ENCODE measurements around the gene KCNQ1.

DNA sequence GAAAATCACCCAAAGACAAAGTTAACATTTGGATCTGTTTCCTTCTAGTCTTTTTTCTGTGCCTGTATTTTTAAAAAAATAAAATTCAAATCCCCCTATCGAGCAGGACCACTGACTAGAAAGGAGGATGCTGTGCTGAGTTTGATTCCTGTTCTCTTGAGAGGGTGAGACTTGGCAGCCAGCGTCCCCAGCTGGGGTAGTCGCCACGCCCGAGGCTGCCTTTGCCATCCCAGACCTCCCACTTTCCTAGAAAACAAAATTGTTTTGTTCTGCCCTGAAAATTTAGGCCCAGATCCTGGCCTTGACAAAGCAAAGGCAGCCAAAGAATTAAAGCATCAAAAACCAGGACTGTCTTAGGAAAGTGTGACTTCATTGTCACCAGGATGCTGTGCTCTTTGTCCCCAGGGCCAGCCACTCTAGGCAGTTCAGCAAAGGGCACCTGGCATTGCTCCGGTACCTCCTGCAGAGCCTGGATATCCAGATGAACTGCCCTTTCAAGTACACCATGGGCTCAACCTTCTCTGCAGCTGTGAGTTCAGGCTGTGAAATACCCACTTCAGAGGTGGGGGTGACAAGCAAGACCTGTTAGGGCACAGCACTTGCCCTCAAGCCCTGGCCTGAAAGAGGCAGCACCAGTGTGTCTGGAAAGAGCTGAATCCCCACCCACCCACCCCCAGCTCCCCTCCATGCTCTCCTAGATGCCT, 210.4 kb downstream of the KCNQ1 start:
- TF ChIP-seq, protein P1, sequence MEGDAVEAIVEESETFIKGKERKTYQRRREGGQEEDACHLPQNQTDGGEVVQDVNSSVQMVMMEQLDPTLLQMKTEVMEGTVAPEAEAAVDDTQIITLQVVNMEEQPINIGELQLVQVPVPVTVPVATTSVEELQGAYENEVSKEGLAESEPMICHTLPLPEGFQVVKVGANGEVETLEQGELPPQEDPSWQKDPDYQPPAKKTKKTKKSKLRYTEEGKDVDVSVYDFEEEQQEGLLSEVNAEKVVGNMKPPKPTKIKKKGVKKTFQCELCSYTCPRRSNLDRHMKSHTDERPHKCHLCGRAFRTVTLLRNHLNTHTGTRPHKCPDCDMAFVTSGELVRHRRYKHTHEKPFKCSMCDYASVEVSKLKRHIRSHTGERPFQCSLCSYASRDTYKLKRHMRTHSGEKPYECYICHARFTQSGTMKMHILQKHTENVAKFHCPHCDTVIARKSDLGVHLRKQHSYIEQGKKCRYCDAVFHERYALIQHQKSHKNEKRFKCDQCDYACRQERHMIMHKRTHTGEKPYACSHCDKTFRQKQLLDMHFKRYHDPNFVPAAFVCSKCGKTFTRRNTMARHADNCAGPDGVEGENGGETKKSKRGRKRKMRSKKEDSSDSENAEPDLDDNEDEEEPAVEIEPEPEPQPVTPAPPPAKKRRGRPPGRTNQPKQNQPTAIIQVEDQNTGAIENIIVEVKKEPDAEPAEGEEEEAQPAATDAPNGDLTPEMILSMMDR (IDR thresholded peaks at IDR 0.05), result no peak
- no peak for TF ChIP-seq EZH2 (IDR thresholded peaks at IDR 0.05; ENCODE audit: borderline replicate concordance, insufficient read depth, low read depth, low read length, poor library complexity, severe bottlenecking)

All from B cell (primary cell).